Naive B cell (primary cell): ENCODE measurements around the gene GALNT10. TPM values are rescaled to one million over a fixed set of nuclear protein-coding genes. Genes with fewer than 3 reads are reported as not detected.
A peak's percentile ranks its signal among the peaks of the same experiment; 100 is the strongest.

ENCODE experiments used
- ATAC-seq, 2 donors: fragments of 150-1000 bp; cut with Tn5 transposase; 2 replicates each; pipeline ENCODE4 v1.10.0; 2021; ENCODE audit warnings: low read depth in 2 of 2, mild to moderate bottlenecking in 2 of 2, moderate library complexity in 2 of 2
- DNase-seq: peaks from one replicate; pipeline ENCODE4 v3.0.0; 2022
- H3K27ac Mint-ChIP-seq, 6 donors: one replicate each; pipeline ENCODE4 v1.8.0; 2020 to 2022; ENCODE audit warnings: mild to moderate bottlenecking in 6 of 6, mixed read lengths in 6 of 6, moderate library complexity in 5 of 6, inconsistent platforms in 2 of 6
- H3K27me3 Mint-ChIP-seq, 3 donors: one replicate each; pipeline ENCODE4 v1.8.0; 2021 to 2022; ENCODE audit warnings: mixed read lengths in 3 of 3, mild to moderate bottlenecking in 1 of 3
- H3K36me3 Mint-ChIP-seq, 2 donors: one replicate each; pipeline ENCODE4 v1.8.0; 2020 to 2022; ENCODE audit warnings: mixed read lengths in 2 of 2, inconsistent platforms in 1 of 2, mild to moderate bottlenecking in 1 of 2
- H3K4me1 Mint-ChIP-seq, 3 donors: one replicate each; pipeline ENCODE4 v1.8.0; 2020 to 2022; ENCODE audit warnings: mixed read lengths in 3 of 3, inconsistent platforms in 1 of 3, mild to moderate bottlenecking in 1 of 3, moderate library complexity in 1 of 3
- H3K4me3 Mint-ChIP-seq, 8 donors: one replicate each; pipeline ENCODE4 v1.8.0; 2020 to 2022; ENCODE audit warnings: mild to moderate bottlenecking in 8 of 8, mixed read lengths in 8 of 8, moderate library complexity in 8 of 8, inconsistent platforms in 2 of 8
- H3K9me3 Mint-ChIP-seq, 7 donors: one replicate each; pipeline ENCODE4 v1.8.0; 2020 to 2022; ENCODE audit warnings: mixed read lengths in 7 of 7, mild to moderate bottlenecking in 5 of 7, inconsistent platforms in 2 of 7, moderate library complexity in 1 of 7
- polyA plus RNA-seq, 6 donors: library from polyadenylated mRNA; unstranded; fragments of 300-500 nt; fragmentation: Illumina TruSeq; gene quantifications; one replicate each; pipeline ENCODE4 v1.2.3, GENCODE V29; 2021; ENCODE audit warnings: low read depth in 6 of 6

GALNT10 gene
- polyA plus RNA-seq, 6 donors from 2014 or later: 13.6 to 29.3 (median 19.7) TPM

- Mint-ChIP-seq H3K4me3 (no peak overlapping the region), H3K27me3 (no peaks in the 10 kb centered on the region), H3K9me3 (no peaks in the 10 kb centered on the region), H3K36me3 (peaks cover 16 to 28% of the 10 kb centered on the region in 2 donors), H3K4me1 (peaks cover 14 to 22% (median 18%) of the 10 kb centered on the region in 3 donors), H3K27ac (peak overlapping the region in 3 of 6 donors; percentile 14 to 57 (median 19))
- no peak for DNase-seq
- ATAC-seq: no peak
Observed at GRCh38 chr5:154394307-154394706, 203.8 kb downstream of the GALNT10 start.

GRCh38 chr5:154395407-154396106 is 205.0 kb downstream of the GALNT10 start:
- H3K4me1 Mint-ChIP-seq: peaks cover 18 to 22% (median 18%) of the 10 kb centered on the region in 3 donors
- H3K36me3 Mint-ChIP-seq: peaks cover 9 to 22% of the 10 kb centered on the region in 2 donors
- ATAC-seq: peak; percentile 70 to 72
- no peaks in the 10 kb centered on the region for H3K9me3 Mint-ChIP-seq
- H3K4me3 Mint-ChIP-seq: peak overlapping the region in 1 of 8 donors; percentile 48
- H3K27ac Mint-ChIP-seq: peak overlapping the region in 3 of 6 donors; percentile 42 to 60 (median 44)
- DNase-seq: no peak
- no peaks in the 10 kb centered on the region for H3K27me3 Mint-ChIP-seq

- peaks cover 18 to 22% (median 19%) of the 10 kb centered on the region in 3 donors for H3K4me1 Mint-ChIP-seq
- H3K36me3 Mint-ChIP-seq: peaks cover 7 to 16% of the 10 kb centered on the region in 2 donors
- DNase-seq (no peak), ATAC-seq (no peak)
- H3K27ac Mint-ChIP-seq: peak overlapping the region in 2 of 6 donors; percentile 54 to 60
- H3K27me3 Mint-ChIP-seq: no peaks in the 10 kb centered on the region
- H3K4me3 Mint-ChIP-seq: no peak overlapping the region
- no peaks in the 10 kb centered on the region for H3K9me3 Mint-ChIP-seq
Observed at GRCh38 chr5:154396128-154396527, 205.6 kb downstream of the GALNT10 start.

- no peaks in the 10 kb centered on the region for H3K27me3 Mint-ChIP-seq
- no peak for DNase-seq
- H3K36me3 Mint-ChIP-seq: peaks cover 0 to 9% of the 10 kb centered on the region in 2 donors
- no peak overlapping the region for H3K4me3 Mint-ChIP-seq
- no peaks in the 10 kb centered on the region for H3K9me3 Mint-ChIP-seq
- no peak for ATAC-seq
- H3K27ac Mint-ChIP-seq: peak overlapping the region in 2 of 6 donors; percentile 34 to 60
- H3K4me1 Mint-ChIP-seq: peaks cover 14 to 22% (median 20%) of the 10 kb centered on the region in 3 donors
Observed at GRCh38 chr5:154397652-154398406, 207.3 kb downstream of the GALNT10 start.

- ATAC-seq (no peak), DNase-seq (no peak)
- no peaks in the 10 kb centered on the region for H3K36me3 Mint-ChIP-seq
- H3K4me3 Mint-ChIP-seq: no peak overlapping the region
- no peaks in the 10 kb centered on the region for H3K9me3 Mint-ChIP-seq
- peak overlapping the region in 3 of 6 donors; percentile 22 to 57 (median 53) for H3K27ac Mint-ChIP-seq
- H3K27me3 Mint-ChIP-seq: no peaks in the 10 kb centered on the region
- peaks cover 13 to 22% (median 22%) of the 10 kb centered on the region in 3 donors for H3K4me1 Mint-ChIP-seq
Observed at GRCh38 chr5:154400678-154401077, 210.1 kb downstream of the GALNT10 start.

GRCh38 chr5:154401355-154401754 is 210.8 kb downstream of the GALNT10 start:
- no peak overlapping the region for H3K4me3 Mint-ChIP-seq
- no peaks in the 10 kb centered on the region for H3K9me3 Mint-ChIP-seq
- no peak overlapping the region for H3K27ac Mint-ChIP-seq

GRCh38 chr5:154401931-154402330 is 211.4 kb downstream of the GALNT10 start:
- no peak for ATAC-seq
- Mint-ChIP-seq H3K4me1 (peaks cover 10 to 16% (median 16%) of the 10 kb centered on the region in 3 donors), H3K27me3 (no peaks in the 10 kb centered on the region), H3K27ac (peak overlapping the region in 2 of 6 donors; percentile 27 to 79), H3K9me3 (no peaks in the 10 kb centered on the region), H3K4me3 (no peak overlapping the region), H3K36me3 (peaks cover 0 to 3% of the 10 kb centered on the region in 2 donors)
- DNase-seq: no peak

More at GRCh38 chr5:154401355-154401754, 210.8 kb downstream of the GALNT10 start:
- DNase-seq: no peak
- no peaks in the 10 kb centered on the region for H3K27me3 Mint-ChIP-seq
- no peak for ATAC-seq
- H3K4me1 Mint-ChIP-seq: peaks cover 10 to 16% (median 16%) of the 10 kb centered on the region in 3 donors
- no peaks in the 10 kb centered on the region for H3K36me3 Mint-ChIP-seq

DNA sequence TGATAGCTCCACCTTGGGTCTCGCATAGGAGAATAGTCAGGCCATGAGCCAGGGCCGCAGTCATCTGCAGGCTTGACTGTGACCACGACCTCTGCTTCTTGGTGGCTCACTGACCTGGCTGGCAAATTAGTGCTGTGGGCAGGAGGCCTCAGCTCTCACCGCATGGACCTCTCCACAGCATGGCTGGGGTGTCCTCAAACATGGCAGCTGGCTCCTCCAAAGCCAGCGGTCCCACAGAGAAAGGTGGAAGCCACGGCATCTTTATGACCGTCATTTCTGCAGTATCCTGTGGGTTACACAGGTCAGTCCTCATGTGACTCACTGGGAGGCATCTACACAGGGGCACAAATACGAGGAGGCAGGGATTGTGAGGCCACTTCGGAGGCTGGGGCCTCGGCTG is 212.1 kb downstream of the GALNT10 start:
- Mint-ChIP-seq H3K4me3 (peak overlapping the region in 1 of 8 donors; percentile 59), H3K27me3 (no peaks in the 10 kb centered on the region), H3K36me3 (peaks cover 0 to 6% of the 10 kb centered on the region in 2 donors), H3K9me3 (no peaks in the 10 kb centered on the region), H3K27ac (peak overlapping the region in 5 of 6 donors; percentile 19 to 79 (median 55)), H3K4me1 (peaks cover 10 to 16% (median 16%) of the 10 kb centered on the region in 3 donors)
- ATAC-seq: no peak
- DNase-seq: no peak

DNA sequence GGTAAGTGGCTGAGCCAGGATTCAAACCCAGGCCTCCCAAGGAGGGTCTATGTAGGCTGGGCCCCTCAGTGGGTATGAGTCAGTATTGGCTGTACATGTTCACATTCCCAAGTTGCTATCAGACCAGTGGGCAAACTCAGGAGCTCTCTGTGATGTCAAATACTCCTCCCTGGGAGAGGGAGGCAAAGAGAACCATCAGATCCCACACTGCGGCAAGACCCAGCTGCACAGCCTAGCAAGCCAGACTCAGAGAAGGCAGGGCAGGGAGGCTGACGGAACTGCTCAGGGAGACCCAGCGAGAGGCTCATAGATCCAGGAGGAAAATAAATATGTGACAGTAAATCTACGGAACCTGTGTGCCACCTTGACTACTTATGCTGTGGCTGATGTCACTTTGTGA is 212.7 kb downstream of the GALNT10 start:
- DNase-seq (no peak), ATAC-seq (no peak)
- peak overlapping the region in 2 of 6 donors; percentile 33 to 76 for H3K27ac Mint-ChIP-seq
- H3K9me3 Mint-ChIP-seq: no peaks in the 10 kb centered on the region
- no peaks in the 10 kb centered on the region for H3K27me3 Mint-ChIP-seq
- peaks cover 10 to 16% (median 16%) of the 10 kb centered on the region in 3 donors for H3K4me1 Mint-ChIP-seq
- H3K36me3 Mint-ChIP-seq: peaks cover 0 to 6% of the 10 kb centered on the region in 2 donors
- H3K4me3 Mint-ChIP-seq: no peak overlapping the region

DNA sequence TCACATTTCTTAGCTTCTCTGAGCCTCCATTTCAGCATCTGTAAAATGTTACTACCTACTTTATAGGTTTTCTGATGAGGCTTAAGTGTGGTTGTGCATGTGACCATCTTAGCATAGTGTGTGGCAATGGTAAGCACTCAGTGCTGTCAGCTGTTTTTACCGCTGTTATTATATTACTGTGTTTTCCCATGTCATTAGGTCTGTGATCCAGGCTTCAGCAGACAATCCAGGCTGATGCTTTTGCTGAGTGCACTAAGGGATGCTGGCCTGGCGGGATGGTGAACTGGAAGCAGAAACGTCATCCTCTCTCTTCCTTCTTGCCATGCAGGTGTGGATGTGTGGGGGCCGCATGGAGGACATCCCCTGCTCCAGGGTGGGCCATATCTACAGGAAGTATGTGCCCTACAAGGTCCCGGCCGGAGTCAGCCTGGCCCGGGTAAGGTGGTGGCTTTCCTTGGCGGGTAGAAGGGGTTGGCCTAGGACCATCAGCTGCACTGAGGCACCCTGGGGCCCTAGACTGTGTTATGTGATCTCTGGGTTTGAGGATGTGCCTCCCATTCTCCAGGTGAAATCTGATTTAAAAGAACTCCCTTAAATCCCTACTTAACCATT is 213.3 kb downstream of the GALNT10 start:
- H3K27ac Mint-ChIP-seq: peak overlapping the region in 2 of 6 donors; percentile 16 to 61
- ATAC-seq (no peak), DNase-seq (no peak)
- no peaks in the 10 kb centered on the region for H3K27me3 Mint-ChIP-seq
- H3K9me3 Mint-ChIP-seq: no peaks in the 10 kb centered on the region
- peaks cover 10 to 16% (median 16%) of the 10 kb centered on the region in 3 donors for H3K4me1 Mint-ChIP-seq
- peak overlapping the region in 4 of 8 donors; percentile 14 to 85 (median 62) for H3K4me3 Mint-ChIP-seq
- H3K36me3 Mint-ChIP-seq: peaks cover 0 to 6% of the 10 kb centered on the region in 2 donors

DNA sequence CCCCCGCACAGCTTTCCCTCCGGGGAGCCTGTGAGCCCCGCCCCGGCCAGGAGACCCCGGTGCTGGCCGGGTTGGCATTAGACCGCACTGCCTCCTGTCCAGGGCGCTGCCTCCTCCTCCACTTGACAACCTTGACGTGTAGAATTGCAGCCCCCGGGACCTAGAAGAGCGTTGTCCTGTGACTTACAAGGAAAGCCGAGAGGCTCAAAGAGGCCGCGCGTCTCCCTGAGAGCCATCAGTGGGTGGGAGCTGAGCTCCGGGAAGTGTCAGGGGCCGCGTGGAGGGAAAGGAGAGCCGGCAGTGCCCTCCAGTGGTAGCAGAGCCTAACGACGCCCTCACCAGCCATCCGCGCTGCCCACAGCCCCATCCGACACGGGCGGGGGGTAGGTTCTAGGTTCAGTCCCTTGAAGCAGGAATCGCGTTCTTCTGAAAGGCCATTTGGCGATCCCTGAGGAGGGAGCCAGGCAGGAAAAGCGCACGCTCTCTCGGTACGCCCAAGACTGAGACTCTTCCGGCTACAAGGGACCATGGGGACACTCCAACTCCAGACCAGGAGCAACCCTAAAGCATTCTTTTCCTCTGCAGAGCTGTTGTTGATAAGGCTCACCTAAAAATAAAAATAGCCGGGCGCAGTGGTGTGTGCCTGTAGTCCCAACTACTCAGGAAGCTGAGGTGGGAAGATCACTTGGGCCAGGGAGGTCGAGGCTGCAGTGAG is 214.7 kb downstream of the GALNT10 start:
- H3K27me3 Mint-ChIP-seq: no peaks in the 10 kb centered on the region
- peak overlapping the region in 7 of 8 donors; percentile 64 to 87 (median 79) for H3K4me3 Mint-ChIP-seq
- H3K4me1 Mint-ChIP-seq: peaks cover 9 to 16% (median 16%) of the 10 kb centered on the region in 3 donors
- H3K27ac Mint-ChIP-seq: peak overlapping the region in 3 of 6 donors; percentile 22 to 70 (median 44)
- peaks cover 0 to 6% of the 10 kb centered on the region in 2 donors for H3K36me3 Mint-ChIP-seq
- H3K9me3 Mint-ChIP-seq: no peaks in the 10 kb centered on the region
- peak; percentile 95 to 96 for ATAC-seq
- DNase-seq: peak; percentile 66

- no peak for DNase-seq
- ATAC-seq: no peak
- Mint-ChIP-seq H3K36me3 (peaks cover under 1 to 9% of the 10 kb centered on the region in 2 donors), H3K27me3 (no peaks in the 10 kb centered on the region), H3K4me3 (no peak overlapping the region), H3K27ac (peak overlapping the region in 2 of 6 donors; percentile 11 to 47), H3K9me3 (no peaks in the 10 kb centered on the region), H3K4me1 (peaks cover 6 to 16% (median 16%) of the 10 kb centered on the region in 3 donors)
Observed at GRCh38 chr5:154406231-154406630, 215.7 kb downstream of the GALNT10 start.
